SHP77 treated with DMSO at 0.1 percent for 48 hours (cell line): ENCODE data around the gene ELMOD1.

Source experiments
- DNase-seq: peaks from one replicate; lab custom pipeline; 2025; lab: John Stamatoyannopoulos, UW

The ELMOD1 gene

GRCh38 chr11:107583629-107584195 lies 7.2 kb upstream of the ELMOD1 start:
- DNase-seq: no peak

GRCh38 chr11:107587306-107587979 lies 3.5 kb upstream of the ELMOD1 start:
- DNase-seq: no peak

DNA sequence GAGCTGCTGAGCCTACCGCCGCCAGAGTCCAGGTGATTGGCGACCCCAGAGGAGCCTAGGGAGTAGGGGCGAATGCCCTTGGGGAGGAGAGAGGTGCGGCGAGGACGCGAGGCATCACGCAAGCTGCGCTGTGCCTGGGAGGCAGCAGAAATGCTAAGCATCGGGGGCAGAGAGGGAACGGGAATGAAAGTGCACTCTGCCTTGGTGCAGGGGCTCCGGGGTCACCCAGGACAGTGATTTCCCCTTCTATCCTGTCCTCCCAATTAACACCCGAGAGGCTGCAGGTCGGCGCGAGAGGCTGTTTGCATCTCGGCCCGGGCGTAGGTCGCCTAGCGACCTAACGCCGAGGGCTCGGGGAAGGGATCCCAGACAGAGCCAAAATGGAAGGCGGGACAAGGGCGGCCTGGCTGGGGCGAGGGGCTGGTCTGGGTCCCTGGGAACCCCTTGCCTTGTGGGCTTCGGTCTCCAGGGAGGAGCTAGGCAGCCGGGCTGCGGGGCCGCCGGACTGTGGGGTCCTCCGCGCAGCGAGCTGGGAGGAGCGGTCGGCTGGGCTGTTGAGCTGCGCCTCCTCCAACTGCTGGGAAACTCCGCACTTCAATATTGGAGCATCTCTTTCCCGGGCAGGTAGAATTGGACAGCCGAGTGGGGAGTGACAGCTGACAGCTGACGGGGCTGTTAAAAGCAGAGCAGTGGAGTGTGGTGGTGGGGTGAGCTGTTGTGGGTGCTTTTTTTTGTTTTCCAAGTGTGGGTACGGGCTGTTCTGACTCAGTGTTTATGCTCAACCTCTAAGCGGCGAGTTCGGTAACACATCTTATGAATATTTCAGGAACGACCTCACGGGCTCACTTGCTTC lies 657 bp downstream of the ELMOD1 start:
- no peak for DNase-seq

DNA sequence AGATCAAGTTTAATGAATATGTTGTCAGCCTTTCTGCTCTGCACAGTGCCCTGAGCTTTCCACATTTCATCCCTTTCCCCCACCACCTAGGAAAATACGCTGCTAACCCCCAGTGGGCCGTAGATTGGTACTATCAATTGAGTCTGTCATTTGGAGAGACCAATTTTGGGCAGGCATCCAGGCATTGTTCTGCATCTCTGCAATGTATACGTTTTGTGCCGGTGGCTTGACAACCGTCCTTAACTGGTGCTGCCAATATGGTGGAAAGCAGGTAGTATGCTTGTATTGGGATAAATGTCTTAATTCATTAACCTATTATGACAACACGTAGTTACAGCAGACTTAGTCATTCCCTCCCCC lies 1.3 kb downstream of the ELMOD1 start:
- DNase-seq: no peak

DNA sequence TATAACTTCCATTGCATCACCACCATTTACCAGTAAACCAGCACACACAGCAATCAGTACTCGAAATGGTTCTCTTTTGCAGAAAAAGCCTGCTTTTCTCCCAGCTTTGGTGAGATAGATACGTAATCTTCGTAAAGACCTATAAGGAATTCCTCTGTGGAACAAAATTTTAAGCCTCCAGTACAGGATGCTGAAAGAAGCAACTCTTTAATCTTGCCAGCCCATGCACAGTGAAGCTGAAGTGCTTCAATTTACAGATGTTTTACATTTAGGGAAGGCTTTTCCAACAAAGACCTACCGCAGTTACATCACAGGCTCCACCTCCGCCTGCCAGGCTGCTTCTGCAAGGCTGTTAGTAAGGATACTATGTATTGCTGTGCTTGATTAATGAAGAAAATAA lies 1.9 kb downstream of the ELMOD1 start:
- DNase-seq: no peak

GRCh38 chr11:107593951-107594350 lies 3.0 kb downstream of the ELMOD1 start:
- DNase-seq: no peak

- DNase-seq: no peak
Observed at GRCh38 chr11:107594736-107595135, 3.8 kb downstream of the ELMOD1 start.

GRCh38 chr11:107598225-107599139 lies 7.5 kb downstream of the ELMOD1 start:
- DNase-seq: no peak

DNA sequence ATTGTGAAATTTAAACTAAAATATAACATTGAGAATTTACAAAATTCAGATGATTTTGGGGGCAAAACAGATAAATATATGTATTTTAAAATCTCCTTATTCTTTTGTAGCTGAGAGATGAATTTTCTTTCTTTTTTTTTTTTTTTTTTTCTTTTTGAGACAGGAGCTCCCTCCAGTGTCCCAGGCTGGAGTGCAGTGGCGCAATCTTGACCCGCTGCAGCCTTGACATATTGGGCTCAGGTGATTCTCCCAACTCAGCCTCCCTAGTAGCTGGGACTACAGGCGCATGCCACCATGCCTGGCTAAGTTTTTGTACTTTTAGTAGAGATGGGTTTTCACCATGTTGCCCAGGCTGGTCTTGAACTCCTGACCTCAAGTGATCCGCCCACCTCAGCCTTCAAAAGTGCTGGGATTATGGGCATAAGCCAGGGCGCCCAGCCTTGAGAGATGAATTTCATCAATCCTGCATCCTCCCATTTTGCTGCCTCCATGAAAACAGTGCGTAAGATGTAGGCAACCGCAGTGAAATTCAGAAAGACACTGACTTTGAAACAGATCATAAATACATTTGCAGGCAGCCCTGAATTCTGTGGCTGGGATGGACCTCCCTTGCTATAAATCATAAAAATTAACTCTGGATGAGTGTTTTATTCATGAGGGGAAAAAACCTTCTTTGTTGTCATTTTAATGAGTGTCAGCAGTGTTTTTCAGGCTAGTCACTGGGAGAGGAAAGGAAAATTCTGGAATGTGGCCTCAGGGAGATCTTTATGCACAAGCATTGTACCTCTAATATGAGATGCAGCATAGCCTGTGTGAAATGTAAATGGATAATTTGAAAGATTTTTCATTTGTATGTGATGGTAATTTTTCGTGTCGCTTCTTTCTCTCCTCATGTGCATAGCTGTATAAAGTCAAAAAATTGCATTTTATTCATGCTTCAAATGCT lies 14.4 kb downstream of the ELMOD1 start:
- DNase-seq: no peak

- DNase-seq: no peak
Observed at GRCh38 chr11:107606141-107606540, 15.2 kb downstream of the ELMOD1 start.

GRCh38 chr11:107608809-107609208 lies 17.9 kb downstream of the ELMOD1 start:
- DNase-seq: no peak

GRCh38 chr11:107609400-107610218 lies 18.7 kb downstream of the ELMOD1 start:
- no peak for DNase-seq

GRCh38 chr11:107612445-107612844 lies 21.5 kb downstream of the ELMOD1 start:
- no peak for DNase-seq

GRCh38 chr11:107619926-107620325 lies 29.0 kb downstream of the ELMOD1 start:
- DNase-seq: no peak

GRCh38 chr11:107621081-107621480 lies 30.1 kb downstream of the ELMOD1 start:
- DNase-seq: no peak

DNA sequence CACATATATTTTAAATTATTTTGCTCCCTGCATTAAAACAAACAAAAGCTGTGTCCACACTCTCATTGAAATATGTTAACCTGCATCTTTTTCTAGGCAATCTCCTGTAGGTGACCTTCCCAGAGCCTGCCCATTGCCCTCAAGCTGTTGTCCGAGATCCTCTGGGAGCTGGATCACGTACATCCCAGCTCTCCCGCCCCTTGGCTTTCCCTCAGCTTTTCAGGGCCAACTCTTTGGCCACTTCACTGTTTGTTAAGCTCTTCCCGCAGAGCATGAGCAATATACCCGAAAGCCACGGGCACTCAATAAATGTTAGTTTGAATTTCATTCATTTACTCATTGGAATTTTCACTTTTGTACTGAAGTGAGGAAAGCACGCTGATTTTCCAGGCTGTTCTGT lies 32.2 kb downstream of the ELMOD1 start:
- DNase-seq: no peak

- DNase-seq: no peak
Observed at GRCh38 chr11:107624983-107625684, 34.2 kb downstream of the ELMOD1 start.

GRCh38 chr11:107625685-107625989 lies 34.7 kb downstream of the ELMOD1 start:
- no peak for DNase-seq

DNA sequence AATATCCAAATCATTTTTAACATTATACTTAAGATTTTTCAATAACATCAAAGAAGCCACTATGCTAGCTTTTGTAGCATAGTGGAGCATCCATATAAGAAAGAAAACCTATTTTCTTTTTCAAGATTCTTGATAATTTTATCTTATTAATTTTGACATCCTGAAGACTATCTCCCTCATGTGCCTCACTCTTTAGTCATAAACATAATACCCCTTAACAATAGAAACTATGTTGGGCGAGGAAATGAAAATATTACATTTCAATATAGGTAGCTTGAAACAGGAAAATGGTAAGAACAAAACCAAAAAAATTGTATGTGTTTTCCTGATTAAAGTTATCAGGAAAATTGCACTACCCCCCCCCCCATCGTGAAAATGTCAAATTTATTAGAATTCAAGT lies 40.1 kb downstream of the ELMOD1 start:
- DNase-seq: no peak

- DNase-seq: no peak
Observed at GRCh38 chr11:107631931-107632330, 41.0 kb downstream of the ELMOD1 start.
